ENCODE data around the gene FOXP4.

The FOXP4 gene

DNA sequence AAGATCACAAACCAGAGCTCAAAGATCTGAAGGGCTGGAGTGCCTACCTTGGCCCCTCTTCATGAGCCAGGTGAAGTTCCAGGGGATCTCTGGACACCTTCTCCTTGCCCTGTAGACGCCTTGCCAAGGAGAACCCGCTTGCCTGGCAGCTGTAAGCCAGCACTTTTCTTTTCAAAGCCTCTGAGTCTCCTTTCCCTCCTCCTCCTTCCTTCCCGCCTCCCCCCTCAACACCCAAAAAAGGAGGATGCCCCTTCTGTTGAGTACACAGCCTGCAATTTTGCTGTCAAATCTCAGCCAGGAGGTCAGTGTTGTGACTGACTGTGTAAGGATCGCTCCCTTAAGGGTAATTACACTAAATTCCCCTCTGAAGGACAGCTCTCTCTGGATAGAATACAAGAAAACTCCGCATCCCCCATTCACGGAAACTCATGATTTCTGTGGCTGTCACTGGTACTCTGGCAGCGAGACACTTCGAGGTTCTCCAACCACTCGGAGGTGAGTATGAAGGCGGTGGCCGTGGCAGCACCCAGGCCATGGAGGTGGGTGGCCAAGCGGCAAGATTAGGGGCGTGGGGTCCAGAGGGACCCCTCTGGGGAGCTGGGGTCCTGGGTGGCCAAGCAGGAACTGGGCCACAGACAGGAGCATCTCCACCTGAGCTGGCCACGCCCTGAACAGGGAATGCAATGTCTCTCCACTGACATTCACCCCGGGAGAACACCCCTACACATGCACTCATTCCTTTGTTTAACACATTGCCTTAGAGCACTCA, 23.2 kb upstream of the FOXP4 start:
- DNase-seq, result peak; percentile 92

DNA sequence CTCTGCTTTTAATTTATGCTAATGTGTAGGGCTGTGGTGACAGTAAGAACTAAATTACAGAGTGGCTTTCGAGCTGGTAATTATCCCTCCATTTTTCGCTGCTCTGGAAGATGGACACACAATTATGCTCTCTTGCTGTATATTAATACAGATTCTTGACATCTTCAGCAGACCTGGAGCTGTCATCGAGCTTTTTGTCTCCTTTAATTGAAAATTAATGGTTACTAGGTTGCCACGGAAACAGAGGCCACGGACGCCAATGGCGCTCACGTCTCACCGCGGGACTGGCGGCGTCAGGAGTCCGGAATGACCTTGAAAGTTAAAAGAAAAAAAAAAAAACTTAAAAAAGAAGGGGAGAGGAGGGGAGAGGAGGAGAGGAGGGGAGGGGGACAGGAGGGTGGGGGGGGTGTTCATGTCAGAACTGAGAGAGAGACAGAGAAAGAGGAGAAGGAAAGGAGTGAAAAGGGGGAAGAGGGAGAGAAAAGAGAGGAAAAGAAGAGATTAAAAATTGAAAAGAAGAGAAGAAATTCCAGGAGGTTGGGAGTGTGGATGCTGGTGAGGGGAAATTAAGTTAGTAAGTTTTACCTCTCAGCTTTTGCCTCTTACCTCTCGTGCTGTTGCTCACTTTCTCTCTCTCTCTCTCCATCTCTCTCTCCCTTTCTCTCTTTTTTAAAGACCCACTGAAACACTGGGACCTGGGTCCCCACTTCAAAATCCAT, 22.1 kb upstream of the FOXP4 start:
- DNase-seq, result peak; percentile 96

DNA sequence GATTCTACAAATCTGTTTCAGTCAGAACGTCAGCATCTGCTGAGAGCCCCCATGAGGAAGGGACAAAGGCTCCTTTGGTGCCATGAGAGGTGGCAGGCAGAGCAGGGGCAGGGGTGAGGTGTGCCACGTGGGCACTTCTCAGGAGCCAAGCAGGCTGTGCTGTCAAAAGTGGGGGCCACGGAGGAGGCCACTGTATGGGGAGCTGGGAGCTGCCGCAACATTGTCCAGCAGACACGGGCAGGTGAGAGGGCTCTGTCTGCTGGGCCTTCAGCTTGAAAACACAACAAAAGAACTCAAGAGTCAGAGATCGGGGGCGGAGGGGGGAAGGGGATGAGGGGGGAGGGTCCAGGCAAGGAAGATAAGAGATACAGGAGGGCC, 21.6 kb upstream of the FOXP4 start:
- peak; percentile 69 for DNase-seq

DNA sequence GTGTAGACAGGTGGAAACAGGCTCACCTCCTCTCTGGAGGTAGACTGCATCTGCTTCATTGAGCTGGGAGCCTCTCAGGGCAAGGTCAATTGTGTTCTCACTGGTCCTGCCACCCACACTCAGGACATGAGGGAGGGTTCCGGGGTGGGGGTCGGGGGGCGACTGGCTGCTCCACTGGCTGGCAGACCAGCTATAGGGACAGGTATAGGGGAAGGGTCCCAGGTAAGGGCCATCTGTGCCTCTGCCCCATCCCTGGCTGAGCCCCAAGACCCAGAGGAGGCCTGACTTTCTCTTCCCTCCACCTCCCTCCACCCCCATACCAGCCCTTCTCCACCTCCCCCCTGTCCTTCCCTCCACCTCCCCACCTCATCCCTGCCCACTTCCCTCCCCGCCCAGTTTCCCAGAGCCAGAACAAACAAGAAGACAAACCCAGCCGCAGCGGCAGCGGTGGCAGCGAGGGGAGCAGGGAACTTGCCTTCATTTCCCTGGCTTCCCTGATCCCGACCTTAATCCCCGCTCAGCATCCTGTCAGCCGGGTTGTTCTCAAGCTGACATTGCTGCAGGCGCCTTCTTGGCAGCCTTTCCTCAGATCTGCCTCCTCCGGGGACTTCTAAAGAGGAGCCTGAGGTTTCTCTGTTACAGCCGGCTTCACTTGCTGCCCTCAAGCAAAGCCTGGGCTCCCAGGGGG, 18.3 kb upstream of the FOXP4 start:
- DNase-seq, result peak; percentile 96

DNA sequence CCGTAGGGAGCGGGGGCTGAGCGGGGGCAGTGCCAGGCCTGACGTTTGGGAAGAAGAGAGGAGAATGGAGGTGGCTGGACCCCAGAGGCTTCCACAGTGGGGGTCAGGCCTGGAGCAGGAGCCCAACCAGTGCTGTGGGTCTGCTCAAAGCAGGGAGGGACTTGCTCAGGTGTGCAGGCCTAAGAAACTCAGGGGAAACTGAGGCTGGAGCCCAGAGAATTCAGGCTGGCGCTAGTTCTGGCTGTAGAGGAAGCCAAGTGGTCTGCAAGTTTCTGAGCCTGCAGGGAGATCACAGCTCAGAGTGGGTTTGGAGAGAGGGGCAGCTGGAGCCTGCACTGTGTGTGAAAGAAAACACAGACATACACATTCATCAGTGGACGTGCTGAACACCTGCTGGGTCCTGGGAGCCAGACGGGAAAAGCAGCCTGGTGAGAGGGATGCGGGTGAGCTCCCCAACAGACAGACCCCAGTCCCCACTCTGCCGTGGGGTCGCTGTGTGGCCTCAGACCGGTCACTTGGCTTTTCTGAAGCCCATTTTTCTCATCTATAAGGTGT, 17.7 kb upstream of the FOXP4 start:
- no peak for DNase-seq

DNA sequence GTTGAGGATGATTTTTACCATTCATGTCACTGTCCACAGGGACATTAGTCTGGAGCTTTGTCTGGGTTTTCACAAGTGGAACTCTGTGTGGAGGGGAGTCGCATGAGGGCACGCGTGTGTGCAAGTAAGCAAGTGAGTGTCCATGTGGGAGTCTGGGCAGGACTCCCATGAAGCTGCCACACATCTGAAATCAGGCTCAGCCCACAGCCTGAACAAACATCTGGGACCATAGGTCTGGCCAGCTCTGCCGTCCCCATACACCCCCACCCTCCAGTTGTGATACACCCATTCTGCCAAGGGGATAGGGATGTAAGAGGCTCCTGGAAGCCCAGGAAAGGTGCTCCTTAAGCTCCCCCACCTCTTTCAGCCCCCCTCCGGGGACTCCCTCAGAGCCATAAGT, 17.1 kb upstream of the FOXP4 start:
- no peak for DNase-seq

DNA sequence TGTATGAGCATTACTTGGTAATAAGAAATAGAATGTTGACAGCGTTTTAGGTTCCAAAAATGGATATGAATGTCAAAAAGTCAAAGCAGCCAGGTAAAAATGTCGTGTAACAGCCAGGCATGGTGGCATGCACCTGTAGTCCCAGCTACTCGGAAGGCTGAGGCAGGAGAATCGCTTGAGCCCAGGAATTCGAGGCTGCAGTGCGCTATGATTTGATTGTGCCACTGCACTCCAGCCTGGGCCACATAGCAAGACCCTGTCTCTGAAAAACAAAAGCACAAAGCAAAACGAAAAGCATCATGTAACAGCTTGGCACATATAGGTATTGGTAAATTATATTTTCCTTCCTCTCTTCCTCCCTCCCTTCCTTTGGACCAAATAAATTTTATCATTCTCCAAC, 16.2 kb upstream of the FOXP4 start:
- no peak for DNase-seq

DNA sequence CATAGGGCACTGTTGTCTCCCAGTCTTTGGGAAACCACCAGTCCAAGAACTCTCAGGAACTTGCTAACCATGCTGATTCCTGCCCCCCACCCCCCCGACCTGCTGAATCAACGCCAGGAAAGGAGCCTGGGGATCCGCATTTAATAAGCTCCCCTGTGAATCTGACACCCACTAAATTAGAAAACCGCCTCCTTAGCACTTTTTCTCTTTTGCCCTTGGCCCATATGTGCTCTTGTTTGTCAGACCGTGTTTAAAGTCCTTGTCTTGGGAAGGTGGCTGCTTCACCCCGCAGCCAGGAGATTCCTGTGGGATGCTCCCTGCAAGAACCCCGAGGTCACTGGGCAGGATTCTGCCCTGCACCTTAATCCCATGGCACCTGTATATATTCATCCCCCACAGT, 15.7 kb upstream of the FOXP4 start:
- no peak for DNase-seq

DNA sequence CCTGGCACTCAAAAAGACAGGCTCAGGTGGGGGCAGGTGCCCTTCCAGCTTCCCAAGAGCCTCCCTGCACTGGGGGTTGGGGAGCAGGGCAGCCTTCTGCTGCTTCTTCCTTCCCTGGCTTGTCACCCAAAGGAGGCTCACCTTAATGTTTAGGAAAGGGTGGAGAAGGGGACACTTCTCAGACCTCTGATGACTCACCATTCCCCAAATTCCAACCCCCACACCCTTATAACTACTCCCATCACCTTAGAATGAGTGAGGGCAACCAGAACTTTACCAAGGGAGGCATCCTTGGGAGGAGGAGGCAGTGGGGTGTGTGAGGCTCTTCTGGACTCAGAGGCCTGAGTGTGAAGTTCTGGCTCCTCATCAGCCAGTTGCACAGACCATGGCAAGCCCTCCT, 15.2 kb upstream of the FOXP4 start:
- peak; percentile 49 for DNase-seq

DNA sequence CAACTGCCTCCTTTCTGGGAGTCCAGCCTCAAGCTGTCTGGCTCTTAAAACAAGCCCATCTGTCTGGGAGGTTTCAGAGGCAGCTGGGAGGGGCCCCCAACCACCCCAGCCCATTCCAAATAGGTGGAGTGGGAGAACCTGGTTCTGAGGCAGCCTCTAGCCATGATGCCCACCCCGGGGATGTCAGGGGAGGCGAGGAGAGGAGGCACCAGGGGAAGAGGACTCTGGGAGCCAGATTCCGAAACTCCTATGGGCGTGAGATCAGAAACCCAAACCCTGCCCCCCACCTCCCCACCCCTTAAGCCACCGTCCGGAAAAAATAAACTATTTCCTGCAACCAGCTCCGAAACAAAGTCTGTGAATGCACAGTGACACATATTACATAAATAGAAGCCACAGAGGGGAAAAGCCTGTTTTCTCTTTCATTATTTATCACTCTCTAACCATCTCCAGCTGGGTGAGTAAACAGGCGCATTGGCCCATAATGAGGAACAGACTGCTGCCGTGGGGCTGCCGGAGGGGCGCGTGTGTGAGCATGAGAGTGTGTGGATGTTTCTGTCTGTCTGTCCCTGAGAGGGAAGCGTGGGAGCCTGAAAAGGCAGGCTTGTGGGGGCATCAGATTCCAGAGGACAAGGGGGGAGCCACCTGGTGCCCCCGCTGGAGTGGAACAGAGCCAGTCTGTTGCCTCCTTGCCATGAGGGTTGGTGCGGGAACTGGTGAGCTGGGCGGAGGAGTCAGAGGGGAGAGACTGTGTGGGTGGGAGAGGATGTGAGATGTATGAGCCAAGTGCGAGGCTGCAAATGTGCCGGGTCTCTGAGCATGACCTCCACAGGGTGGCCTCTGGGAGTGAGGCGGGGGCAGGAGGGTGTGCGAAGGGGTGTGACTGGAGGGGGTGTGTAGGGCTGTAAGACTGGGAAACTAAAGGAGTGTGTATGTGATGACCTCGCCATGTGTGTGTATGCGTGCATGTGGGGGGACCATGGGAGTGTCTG, 14.3 kb upstream of the FOXP4 start:
- DNase-seq, result peak; percentile 95

DNA sequence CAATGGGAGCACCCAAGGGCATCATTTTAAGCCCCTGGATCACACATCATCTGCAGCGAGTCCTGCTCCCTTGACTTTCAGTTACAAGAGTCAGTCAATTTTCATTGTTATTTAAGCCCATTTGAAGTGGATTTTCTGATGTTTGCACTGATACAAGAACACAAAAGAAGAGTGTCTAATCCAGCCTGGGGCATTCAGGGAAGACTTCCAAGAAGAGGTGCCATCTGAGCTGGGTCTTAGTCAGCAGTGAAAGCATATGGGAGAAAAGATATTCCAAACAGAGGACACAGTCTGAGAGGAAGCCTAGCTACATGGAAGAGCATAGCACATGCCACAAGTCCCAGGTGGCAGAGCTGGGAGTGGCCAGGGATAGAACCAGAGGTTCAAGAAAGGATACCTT, 10.4 kb upstream of the FOXP4 start:
- peak; percentile 41 for DNase-seq

DNA sequence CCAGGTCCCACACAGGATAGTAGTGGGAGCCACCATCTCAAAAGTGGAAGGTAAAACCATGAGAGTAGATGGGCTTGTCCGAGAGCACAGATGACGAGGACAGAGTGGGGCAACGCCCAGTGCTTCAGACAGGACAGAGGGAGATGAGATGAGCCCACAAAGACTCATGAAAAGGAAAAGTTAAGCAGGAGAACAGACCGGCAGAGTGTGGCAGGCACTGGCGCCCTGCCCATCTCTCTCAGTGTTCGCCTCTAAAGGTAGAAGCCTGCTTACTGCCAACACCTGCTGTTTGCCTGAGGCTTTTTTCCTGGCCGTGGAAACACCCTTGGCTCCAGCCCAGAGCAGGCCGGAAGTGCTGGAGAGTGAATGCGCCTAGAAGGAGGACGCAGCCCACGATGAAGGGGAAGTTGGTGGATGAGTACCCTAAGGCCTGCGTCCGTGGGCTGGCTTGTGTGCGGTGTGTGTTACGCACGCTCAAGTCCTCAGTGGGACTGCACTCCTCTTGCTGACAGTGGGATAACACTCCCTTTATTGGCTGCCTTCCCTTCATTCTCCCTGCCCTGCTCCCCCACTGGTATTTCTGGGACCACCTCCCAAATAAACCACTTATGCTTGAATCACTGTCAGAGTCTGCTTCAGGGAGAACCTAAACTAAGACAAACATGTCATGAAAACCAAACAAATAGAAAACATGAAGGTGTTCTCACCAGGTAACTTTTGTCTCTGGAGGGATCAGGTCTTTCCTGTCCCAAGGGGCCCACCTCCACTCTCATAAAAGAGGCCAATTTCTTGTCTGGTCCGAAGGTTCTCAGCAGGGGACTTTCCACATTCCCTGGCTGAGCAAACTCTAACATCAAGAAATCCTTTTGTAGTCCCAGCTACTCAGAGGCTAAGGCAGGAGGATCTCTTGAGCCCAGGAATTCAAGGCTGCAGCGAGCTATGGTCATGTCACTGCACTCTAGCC, 9.1 kb upstream of the FOXP4 start:
- peak; percentile 99 for DNase-seq

DNA sequence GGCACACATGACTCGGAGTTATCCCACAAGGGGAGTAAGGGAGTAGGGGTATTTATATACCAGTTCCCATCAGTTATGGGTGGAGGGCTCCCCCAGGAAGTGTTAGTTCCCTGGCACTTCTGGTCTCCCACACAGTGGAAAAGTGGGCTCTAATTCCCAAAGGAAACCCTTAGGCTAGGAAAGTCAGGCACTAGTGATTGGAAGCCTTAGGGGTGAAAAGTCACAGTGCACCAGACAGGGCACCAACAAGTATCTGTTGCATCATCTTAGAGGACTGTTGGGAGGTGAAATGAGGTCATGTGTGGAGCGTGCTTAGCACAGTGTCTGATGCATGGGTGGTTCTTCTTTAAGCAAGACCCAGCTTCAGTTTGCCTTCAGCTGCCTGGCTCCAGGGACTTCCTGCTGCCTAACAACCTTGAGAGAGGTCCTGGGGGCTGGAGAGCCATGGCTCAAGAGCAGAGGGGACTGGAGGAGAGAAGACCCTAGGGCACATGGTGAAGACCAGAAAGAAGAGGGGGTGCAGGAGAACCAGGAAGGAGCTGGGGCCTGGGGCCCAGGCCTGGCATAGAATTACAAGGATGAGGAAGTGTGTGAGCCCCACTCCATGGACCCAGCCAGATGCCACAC, 7.5 kb upstream of the FOXP4 start:
- DNase-seq, result no peak

DNA sequence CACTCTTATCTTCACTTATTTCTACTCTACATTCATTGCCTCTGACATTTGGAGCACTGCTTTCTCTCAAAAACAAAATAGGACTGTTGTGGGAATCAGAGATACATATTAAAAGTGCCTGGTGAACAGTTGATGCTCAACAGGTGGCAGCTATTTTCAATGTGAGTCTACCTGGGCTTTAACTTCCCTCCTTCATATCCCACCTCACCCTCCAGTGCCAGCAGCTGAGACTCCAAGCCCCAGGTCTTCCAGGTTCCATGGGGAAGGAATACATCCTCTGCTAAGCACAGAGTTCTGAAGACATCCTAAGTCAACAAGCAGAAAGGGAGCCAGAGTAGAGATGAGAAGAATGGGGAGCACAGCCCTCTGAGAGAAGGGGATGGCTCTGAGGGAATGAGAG, 7.0 kb upstream of the FOXP4 start:
- no peak for DNase-seq

DNA sequence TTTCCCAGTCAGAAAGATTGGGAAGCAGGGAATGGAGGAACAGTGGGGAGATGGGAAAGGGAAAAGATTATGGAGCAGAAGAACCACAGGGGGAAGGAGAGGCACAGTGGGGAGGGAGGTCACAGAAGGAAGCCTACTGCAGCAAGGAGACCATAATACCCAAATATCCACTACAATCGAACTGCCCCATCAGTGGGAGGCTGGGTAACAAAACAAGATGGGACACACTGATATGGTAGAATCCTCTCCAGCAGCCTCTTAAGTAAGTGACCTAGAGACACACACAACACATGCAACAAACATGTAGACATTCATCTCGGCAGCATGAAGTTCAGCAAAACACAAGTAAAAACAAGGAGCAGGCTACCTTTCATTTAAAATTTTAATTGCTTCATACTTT, 4.8 kb upstream of the FOXP4 start:
- DNase-seq, result no peak

DNA sequence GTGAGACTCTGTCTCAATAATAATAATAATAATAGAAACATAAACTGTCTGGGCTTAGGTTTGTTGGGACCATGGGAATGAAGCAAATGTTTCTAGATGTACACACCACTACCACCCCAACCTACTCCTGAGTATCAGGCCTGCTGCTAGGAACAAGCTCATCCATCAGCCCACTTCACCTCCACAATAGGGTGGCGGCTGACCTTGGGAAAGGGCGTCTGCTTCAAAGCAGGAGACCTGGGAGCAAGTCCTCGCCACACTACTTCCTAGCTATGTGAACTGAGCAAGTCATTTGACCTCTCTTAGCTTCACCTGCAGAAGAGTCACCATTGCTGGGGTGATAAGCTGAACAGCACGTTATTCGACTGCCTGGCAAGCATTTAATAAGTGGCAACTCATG, 3.1 kb upstream of the FOXP4 start:
- DNase-seq, result no peak

DNA sequence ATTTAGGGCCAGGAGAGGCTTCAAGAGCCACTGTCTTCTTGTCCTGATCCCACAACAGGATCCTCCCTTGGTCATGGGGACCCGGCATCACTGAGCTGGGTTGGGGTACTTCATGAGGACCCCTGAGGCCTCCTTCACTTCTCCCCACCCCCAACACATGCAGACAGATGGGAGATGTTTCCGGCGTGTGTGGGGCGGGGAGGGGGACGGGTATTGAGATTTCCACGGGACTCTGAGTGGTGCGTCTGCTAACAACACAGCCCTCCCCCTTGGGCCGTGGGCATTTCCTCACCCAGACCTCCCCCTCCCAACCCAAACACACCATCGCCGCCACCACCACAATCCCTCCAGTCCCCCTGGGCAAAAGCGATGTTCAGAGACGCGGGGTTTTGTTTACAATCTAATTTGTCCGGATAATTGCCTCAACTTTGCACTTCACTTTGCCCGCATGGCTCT, 906 bp upstream of the FOXP4 start:
- DNase-seq, result peak; percentile 87

DNA sequence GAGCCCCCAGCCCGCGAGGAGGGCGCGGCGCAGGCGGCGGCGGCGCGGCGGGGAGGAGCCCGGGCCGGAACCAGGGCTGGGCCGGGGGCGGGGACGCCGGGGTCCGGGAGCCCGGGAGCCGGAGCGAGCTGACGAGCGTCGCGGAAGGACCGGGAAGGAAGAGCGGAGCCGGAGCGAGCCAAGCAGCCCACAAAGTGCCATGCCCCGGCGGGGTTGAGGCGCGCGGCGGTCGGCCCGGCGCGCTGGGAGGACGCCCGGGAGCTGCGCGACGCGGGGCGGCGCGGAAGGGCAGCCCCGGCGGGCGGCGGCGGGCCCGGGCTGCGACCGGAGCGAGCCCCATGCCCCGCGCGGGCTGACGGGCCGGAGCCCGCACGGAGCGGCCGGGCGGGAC, 289 bp downstream of the FOXP4 start:
- DNase-seq, result no peak

DNA sequence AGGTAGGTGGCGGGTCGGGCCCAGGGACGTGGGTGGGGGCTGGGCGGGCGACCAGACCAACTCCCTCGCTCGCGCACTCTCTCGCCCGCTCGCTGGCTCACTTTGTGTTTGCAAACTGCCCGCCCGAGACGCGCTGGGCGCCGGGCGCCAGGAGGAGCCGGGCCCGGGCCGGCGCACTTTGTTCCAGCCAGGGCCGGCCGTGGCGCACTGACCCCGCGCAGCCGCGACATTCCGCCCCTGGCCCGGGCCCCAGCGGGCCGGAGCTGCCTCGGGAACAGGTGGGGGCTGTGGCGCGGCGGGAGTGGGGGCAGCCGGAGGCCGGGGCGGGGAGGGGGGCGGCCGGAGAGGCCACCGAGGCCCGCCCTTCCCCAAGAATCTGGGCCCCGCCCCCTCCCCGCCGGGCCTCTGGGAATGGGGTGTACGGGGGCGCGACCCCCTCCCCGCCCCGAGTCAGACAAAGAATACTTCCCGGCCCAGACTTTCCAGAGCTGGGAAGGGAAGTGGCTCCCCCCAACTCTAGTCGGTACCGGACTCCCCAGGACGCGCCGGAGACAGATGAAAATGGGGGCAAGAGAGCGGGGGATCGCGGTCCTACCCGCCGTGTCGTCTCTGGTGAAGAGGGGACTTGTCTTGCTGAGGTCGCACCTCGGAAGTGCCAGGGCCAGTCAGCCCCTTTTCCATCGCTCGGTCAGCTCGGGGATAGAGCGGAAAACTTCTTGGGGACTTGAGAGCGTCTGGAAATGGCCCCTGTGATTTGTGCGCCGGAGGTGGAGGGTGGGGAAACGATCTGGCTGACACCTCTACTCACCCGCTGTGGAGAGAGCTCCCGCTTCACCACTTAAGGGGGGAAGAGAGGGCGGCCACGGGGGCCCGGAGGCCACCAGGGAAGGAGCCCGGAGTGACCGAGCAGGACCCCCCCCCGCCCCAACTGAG, 951 bp downstream of the FOXP4 start:
- DNase-seq, result peak; percentile 70

DNA sequence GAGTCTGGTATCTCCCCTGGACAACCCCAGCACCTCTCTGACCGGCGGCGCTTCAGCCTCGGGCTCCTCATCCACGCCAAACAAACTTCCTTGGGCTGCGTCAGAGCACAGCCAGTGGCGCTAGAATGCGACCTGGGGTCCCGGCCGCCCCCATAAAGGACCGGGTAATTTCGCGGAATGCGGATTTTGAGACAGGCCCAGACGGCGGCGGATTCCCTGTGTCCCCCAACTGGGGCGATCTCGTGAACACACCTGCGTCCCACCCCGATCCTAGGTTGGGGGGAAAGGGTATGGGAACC, 1.6 kb downstream of the FOXP4 start:
- DNase-seq, result no peak

Data from NCI-H69 (cell line).